Smooth muscle cell (in vitro differentiated cells): ENCODE results near the gene ATP8B1. TPM values are rescaled to one million over a fixed set of nuclear protein-coding genes. Genes with fewer than 3 reads are reported as not detected.

Experiments
- DNase-seq: peaks from one replicate; lab custom pipeline; 2025; ENCODE audit not compliant: unreplicated experiment; lab: John Stamatoyannopoulos, UW
- H2AFZ ChIP-seq: fragments of 200-600 bp; sonication (generic); 2 replicates; pipeline ENCODE4 v1.6.0; 2016; ENCODE audit warnings: antibody characterized with exemption, low read depth, mild to moderate bottlenecking
- H3F3A ChIP-seq: fragments of 200-600 bp; sonication (generic); 2 replicates; pipeline ENCODE4 v1.6.0; 2017; ENCODE audit warnings: antibody characterized with exemption, low read depth
- H3K27ac ChIP-seq: fragments of 200-600 bp; sonication (generic); 2 replicates; pipeline ENCODE4 v1.5.1; 2016; ENCODE audit warnings: low read depth, mild to moderate bottlenecking
- H3K27me3 ChIP-seq: fragments of 200-600 bp; sonication (generic); 2 replicates; pipeline ENCODE4 v1.6.1; 2016; ENCODE audit warnings: low read depth, mild to moderate bottlenecking
- H3K36me3 ChIP-seq: fragments of 200-600 bp; sonication (generic); 2 replicates; pipeline ENCODE4 v1.5.1; 2016; ENCODE audit warnings: low read depth
- H3K4me1 ChIP-seq: fragments of 200-600 bp; sonication (generic); 2 replicates; pipeline ENCODE4 v1.5.1; 2016; ENCODE audit warnings: low read depth
- H3K4me2 ChIP-seq: fragments of 200-600 bp; sonication (generic); 2 replicates; pipeline ENCODE4 v1.6.0; 2016; ENCODE audit warnings: mild to moderate bottlenecking
- H3K4me3 ChIP-seq: fragments of 200-600 bp; sonication (generic); 2 replicates; pipeline ENCODE4 v1.5.1; 2016; ENCODE audit warnings: mild to moderate bottlenecking
- H3K79me2 ChIP-seq: fragments of 200-600 bp; sonication (generic); 2 replicates; pipeline ENCODE4 v1.6.0; 2016; ENCODE audit warnings: low read depth, mild to moderate bottlenecking
- H3K9ac ChIP-seq: fragments of 200-600 bp; sonication (generic); 2 replicates; pipeline ENCODE4 v1.6.0; 2016; ENCODE audit warnings: low read depth
- H3K9me3 ChIP-seq: fragments of 200-600 bp; sonication (generic); replicated peaks from 2 replicates; pipeline ENCODE4 v1.5.1; 2016; ENCODE audit warnings: low read depth
- H4K20me1 ChIP-seq: fragments of 200-600 bp; sonication (generic); 2 replicates; pipeline ENCODE4 v1.6.0; 2016; ENCODE audit warnings: low read depth
- WGBS: methylation state at CpG from one replicate; pipeline ENCODE4 v1.1.7; 2016; ENCODE audit warnings: low lambda C conversion rate; 5-methylcytosine and 5-hydroxymethylcytosine counted together
- polyA plus RNA-seq: library from polyadenylated mRNA; unstranded; fragments of >200 nt; fragmentation: Nextera tagmentation; extraction: Ambion mirVana; gene quantifications from 2 replicates; pipeline ENCODE4 v1.2.1, GENCODE V29; 2016
- total RNA-seq: library from RNA; depleted of rRNA; stranded (reverse); fragments of >200 nt; gene quantifications from 2 replicates; pipeline ENCODE4 v1.2.3, GENCODE V29; 2014
- TF ChIP-seq, protein P1 (sequence below): fragments of 200-600 bp; sonication (generic); IDR thresholded peaks from 2 replicates; pipeline ENCODE4 v1.5.1; 2017; ENCODE audit warnings: borderline replicate concordance, mild to moderate bottlenecking, antibody characterized with exemption; ENCODE audit not compliant: insufficient read depth, poor library complexity, severe bottlenecking

ATP8B1 gene
- total and polyA plus RNA-seq, 2 experiments from 2014 or later: 1.1 to 6.1 TPM

DNA sequence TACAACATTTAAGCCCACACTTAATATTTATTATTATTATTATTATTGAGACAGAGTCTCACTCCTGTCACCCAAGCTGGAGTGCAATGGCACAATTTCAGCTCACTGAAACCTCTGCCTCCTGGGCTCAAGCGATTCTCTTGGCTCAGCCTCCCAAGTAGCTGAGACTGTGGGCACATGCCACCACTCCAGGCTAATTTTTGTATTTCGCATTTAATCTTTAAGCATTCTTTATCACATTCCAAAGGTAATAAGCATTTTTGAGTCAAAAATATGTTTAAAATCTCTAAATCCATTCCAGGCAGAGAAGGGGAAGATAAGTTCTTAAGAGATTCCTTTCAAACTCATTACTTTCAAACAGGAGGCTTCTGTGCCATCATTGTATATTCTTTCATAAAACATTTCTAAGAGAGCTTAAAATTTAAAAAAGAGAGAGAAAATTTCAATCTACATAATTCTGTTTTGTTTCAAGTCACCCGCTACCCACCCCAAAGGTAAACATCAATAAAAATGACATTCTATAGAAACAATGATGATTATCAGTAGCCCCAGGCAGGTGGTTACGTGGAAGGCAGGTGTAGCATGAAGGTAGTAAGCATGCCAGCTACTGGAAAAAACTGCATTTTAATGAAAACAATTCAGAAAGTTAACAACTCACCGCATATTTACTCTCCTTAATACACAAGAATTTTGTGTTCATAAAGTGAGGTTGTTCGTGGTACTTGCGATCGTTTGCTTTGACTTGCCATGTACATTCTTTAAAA, 97.1 kb downstream of the ATP8B1 start:
- H3K9ac ChIP-seq: no peak overlapping the region
- H2AFZ ChIP-seq: no peak overlapping the region
- no peaks in the 10 kb centered on the region for H3K27me3 ChIP-seq
- no peaks in the 10 kb centered on the region for H3K79me2 ChIP-seq
- DNase-seq: no peak
- TF ChIP-seq, protein P1, sequence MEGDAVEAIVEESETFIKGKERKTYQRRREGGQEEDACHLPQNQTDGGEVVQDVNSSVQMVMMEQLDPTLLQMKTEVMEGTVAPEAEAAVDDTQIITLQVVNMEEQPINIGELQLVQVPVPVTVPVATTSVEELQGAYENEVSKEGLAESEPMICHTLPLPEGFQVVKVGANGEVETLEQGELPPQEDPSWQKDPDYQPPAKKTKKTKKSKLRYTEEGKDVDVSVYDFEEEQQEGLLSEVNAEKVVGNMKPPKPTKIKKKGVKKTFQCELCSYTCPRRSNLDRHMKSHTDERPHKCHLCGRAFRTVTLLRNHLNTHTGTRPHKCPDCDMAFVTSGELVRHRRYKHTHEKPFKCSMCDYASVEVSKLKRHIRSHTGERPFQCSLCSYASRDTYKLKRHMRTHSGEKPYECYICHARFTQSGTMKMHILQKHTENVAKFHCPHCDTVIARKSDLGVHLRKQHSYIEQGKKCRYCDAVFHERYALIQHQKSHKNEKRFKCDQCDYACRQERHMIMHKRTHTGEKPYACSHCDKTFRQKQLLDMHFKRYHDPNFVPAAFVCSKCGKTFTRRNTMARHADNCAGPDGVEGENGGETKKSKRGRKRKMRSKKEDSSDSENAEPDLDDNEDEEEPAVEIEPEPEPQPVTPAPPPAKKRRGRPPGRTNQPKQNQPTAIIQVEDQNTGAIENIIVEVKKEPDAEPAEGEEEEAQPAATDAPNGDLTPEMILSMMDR: no peak
- no peaks in the 10 kb centered on the region for H4K20me1 ChIP-seq
- no peaks in the 10 kb centered on the region for H3K9me3 ChIP-seq
- H3F3A ChIP-seq: no peaks in the 10 kb centered on the region
- H3K4me3 ChIP-seq: no peak overlapping the region
- no peak overlapping the region for H3K4me2 ChIP-seq
- no peak overlapping the region for H3K27ac ChIP-seq
- 81% methylated on average over 8 of the region's 8 CpGs for WGBS
- H3K36me3 ChIP-seq: no peaks in the 10 kb centered on the region
- H3K4me1 ChIP-seq: no peaks in the 10 kb centered on the region

DNA sequence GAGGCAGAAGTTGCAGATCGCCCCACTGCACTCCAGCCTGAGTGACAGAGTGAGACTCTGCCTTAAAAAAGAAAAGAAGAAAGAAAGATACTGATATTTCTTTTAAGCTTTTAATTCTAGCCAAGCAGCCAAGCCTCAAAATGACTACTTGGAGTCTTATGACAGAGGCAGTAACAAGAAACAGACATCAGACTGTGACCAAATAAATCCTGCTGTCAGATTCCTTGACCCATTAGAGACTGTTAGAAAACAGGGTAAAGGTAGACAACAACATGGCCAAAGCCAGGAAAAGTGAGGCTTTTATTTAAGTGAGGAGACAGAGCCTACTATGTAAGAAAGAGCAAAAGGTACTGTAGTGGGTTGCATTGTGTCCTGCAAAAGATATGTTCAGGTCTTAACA, 98.1 kb downstream of the ATP8B1 start:
- TF ChIP-seq, protein P1: no peak
- Histone ChIP-seq H3K79me2 (no peaks in the 10 kb centered on the region), H3K4me2 (no peak overlapping the region), H2AFZ (no peak overlapping the region), H3K27ac (no peak overlapping the region), H3K27me3 (no peaks in the 10 kb centered on the region), H3K36me3 (no peaks in the 10 kb centered on the region), H3K4me1 (no peaks in the 10 kb centered on the region), H3F3A (no peaks in the 10 kb centered on the region), H3K9ac (no peak overlapping the region), H3K4me3 (no peak overlapping the region), H3K9me3 (no peaks in the 10 kb centered on the region), H4K20me1 (no peaks in the 10 kb centered on the region)
- no peak for DNase-seq
- WGBS: 75% methylated on average over 1 of the region's 1 CpG

DNA sequence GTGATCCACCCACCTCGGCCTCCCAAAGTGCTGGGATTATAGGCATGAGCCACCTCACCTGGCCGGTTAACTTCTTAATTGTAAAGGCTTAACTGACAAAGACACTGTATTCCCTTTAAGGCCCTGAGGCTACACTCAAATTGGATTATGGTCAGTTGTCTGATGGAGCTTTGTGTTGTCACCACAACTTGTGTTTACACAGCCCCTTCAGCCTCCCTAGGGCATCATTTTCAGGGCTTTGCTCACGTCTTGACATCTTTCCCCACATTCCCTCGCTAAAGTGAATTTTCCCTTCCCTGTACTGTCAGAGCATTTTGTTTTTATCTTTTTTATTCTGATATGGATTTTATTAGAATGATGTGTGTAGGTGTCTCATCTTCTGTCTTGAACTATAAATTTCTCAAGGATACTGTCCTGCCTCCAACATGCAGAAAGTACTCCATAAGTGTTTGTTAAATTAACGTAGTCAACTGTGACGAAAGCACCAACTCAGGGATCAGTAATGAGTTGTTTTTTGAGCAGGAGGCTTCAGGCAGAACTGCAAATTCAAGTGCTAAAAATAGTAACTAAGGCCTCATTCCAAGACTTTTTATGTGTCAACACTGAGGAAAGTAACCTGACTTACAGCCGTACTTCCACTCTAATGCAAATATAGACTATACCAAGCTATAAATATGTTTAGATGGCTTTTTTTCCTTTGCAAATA, 104.4 kb downstream of the ATP8B1 start:
- Histone ChIP-seq H3F3A (no peaks in the 10 kb centered on the region), H3K27me3 (no peaks in the 10 kb centered on the region), H4K20me1 (no peaks in the 10 kb centered on the region), H3K27ac (peak overlapping the region; percentile 54), H3K9ac (no peak overlapping the region), H3K4me2 (peak overlapping the region; percentile 20), H3K79me2 (no peaks in the 10 kb centered on the region), H3K36me3 (no peaks in the 10 kb centered on the region), H3K4me3 (no peak overlapping the region), H3K9me3 (no peaks in the 10 kb centered on the region), H3K4me1 (no peaks in the 10 kb centered on the region), H2AFZ (no peak overlapping the region)
- DNase-seq: no peak
- TF ChIP-seq, protein P1: no peak
- WGBS: 30% methylated on average over 7 of the region's 7 CpGs
